Activated CD4-positive, alpha-beta T cell treated with anti-CD3 and anti-CD28 coated beads, Interleukin-2, amount 10 ng/mL, durations not matched to agents 7 days and 5 days (primary cell): ENCODE measurements around the gene ABCF3. TPM values are rescaled to one million over a fixed set of nuclear protein-coding genes. Genes with fewer than 3 reads are reported as not detected.

Source experiments
- CTCF ChIA-PET: fragments of 350-600 bp; sonication (Branson Sonifier 250); formaldehyde crosslinking; loops from one replicate; lab custom pipeline; 2021; ENCODE audit warnings: antibody characterized with exemption; lab: Charles Lee
- POLR2A ChIA-PET: fragments of 350-600 bp; sonication (Branson Sonifier 250); formaldehyde crosslinking; loops from one replicate; lab custom pipeline; 2021; ENCODE audit warnings: antibody characterized with exemption; lab: Charles Lee
- DNase-seq: peaks from one replicate; pipeline ENCODE4 v3.0.0-alpha.2; 2020
- H3K27ac Mint-ChIP-seq: one replicate; pipeline ENCODE4 v1.8.0; 2021; ENCODE audit warnings: mild to moderate bottlenecking, moderate library complexity, mixed read lengths
- H3K27me3 Mint-ChIP-seq: one replicate; pipeline ENCODE4 v1.8.0; 2021; ENCODE audit warnings: mixed read lengths
- H3K36me3 Mint-ChIP-seq: one replicate; pipeline ENCODE4 v1.8.0; 2021; ENCODE audit warnings: low read depth, mixed read lengths
- H3K4me1 Mint-ChIP-seq: one replicate; pipeline ENCODE4 v1.8.0; 2021; ENCODE audit warnings: mixed read lengths
- H3K4me3 Mint-ChIP-seq: one replicate; pipeline ENCODE4 v1.8.0; 2021; ENCODE audit warnings: mild to moderate bottlenecking, moderate library complexity, mixed read lengths
- H3K9me3 Mint-ChIP-seq: one replicate; pipeline ENCODE4 v1.8.0; 2021; ENCODE audit warnings: mixed read lengths
- total RNA-seq, 2 experiments: library from RNA; stranded (reverse); gene quantifications; one replicate each; pipeline ENCODE4 v1.2.3, GENCODE V29; 2021

The ABCF3 gene
- total RNA-seq, 2 experiments from 2014 or later = 62.2 to 64.4 TPM

GRCh38 chr3:184196536-184196935, 10.5 kb downstream of the ABCF3 start:
- no peaks in the 10 kb centered on the region for H3K9me3 Mint-ChIP-seq
- ChIA-PET POLR2A (no interaction called here), CTCF (interaction anchor here (1.1 to 1.2 kb wide), 2 partner anchors 13 to 15 kb away, joined by 3 read pairs; no protein-coding TSS in a partner anchor)
- peaks cover 18% of the 10 kb centered on the region for H3K36me3 Mint-ChIP-seq
- no peaks in the 10 kb centered on the region for H3K27me3 Mint-ChIP-seq
- no peak overlapping the region for H3K27ac Mint-ChIP-seq
- no peaks in the 10 kb centered on the region for H3K4me1 Mint-ChIP-seq
- no peak overlapping the region for H3K4me3 Mint-ChIP-seq
- DNase-seq = no peak

GRCh38 chr3:184198509-184198908, 12.5 kb downstream of the ABCF3 start:
- peaks cover 9% of the 10 kb centered on the region for H3K36me3 Mint-ChIP-seq
- H3K27ac Mint-ChIP-seq = no peak overlapping the region
- CTCF ChIA-PET = interaction anchor here (0.7 kb wide), 1 partner anchor 13 kb away, joined by 3 read pairs; no protein-coding TSS in a partner anchor
- no peaks in the 10 kb centered on the region for H3K27me3 Mint-ChIP-seq
- no peak for DNase-seq
- H3K9me3 Mint-ChIP-seq = no peaks in the 10 kb centered on the region
- no peaks in the 10 kb centered on the region for H3K4me1 Mint-ChIP-seq
- POLR2A ChIA-PET = no interaction called here
- H3K4me3 Mint-ChIP-seq = no peak overlapping the region

- Mint-ChIP-seq H3K9me3 (no peaks in the 10 kb centered on the region), H3K36me3 (no peaks in the 10 kb centered on the region), H3K4me1 (no peaks in the 10 kb centered on the region), H3K27ac (peak overlapping the region; percentile 57), H3K4me3 (no peak overlapping the region), H3K27me3 (no peaks in the 10 kb centered on the region)
- no peak for DNase-seq
- ChIA-PET POLR2A (no interaction called here), CTCF (no interaction called here)
Observed at GRCh38 chr3:184200825-184201224, 14.8 kb downstream of the ABCF3 start.

- Mint-ChIP-seq H3K4me3 (no peak overlapping the region), H3K9me3 (no peaks in the 10 kb centered on the region), H3K27ac (no peak overlapping the region), H3K4me1 (no peaks in the 10 kb centered on the region), H3K27me3 (peaks cover 11% of the 10 kb centered on the region), H3K36me3 (no peaks in the 10 kb centered on the region)
- no peak for DNase-seq
- CTCF ChIA-PET = interaction anchor here (0.7 to 1.5 kb wide), 4 partner anchors 10 to 87 kb away, joined by 3 to 4 read pairs (median 3); no protein-coding TSS in a partner anchor
- POLR2A ChIA-PET = no interaction called here
Observed at GRCh38 chr3:184203526-184203925, 17.5 kb downstream of the ABCF3 start.

GRCh38 chr3:184209146-184209923, 23.3 kb downstream of the ABCF3 start:
- Mint-ChIP-seq H3K27ac (no peak overlapping the region), H3K4me1 (no peaks in the 10 kb centered on the region), H3K9me3 (no peaks in the 10 kb centered on the region), H3K4me3 (no peak overlapping the region), H3K36me3 (no peaks in the 10 kb centered on the region), H3K27me3 (peaks cover 16% of the 10 kb centered on the region)
- ChIA-PET POLR2A (no interaction called here), CTCF (interaction anchor here (0.6 to 1.2 kb wide), 3 partner anchors 15 to 1646 kb away, joined by 3 read pairs; no protein-coding TSS in a partner anchor)
- DNase-seq = no peak

- POLR2A ChIA-PET = interaction anchor here (0.6 kb wide), 1 partner anchor 16 kb away, joined by 3 read pairs; no protein-coding TSS in a partner anchor
- DNase-seq = no peak
- no peaks in the 10 kb centered on the region for H3K4me1 Mint-ChIP-seq
- H3K27ac Mint-ChIP-seq = no peak overlapping the region
- no peaks in the 10 kb centered on the region for H3K36me3 Mint-ChIP-seq
- CTCF ChIA-PET = interaction anchor here (0.6 to 0.8 kb wide), 2 partner anchors 12 to 13 kb away, joined by 3 to 6 read pairs; no protein-coding TSS in a partner anchor
- H3K9me3 Mint-ChIP-seq = no peaks in the 10 kb centered on the region
- H3K27me3 Mint-ChIP-seq = peaks cover 16% of the 10 kb centered on the region
- H3K4me3 Mint-ChIP-seq = no peak overlapping the region
Observed at GRCh38 chr3:184211297-184211696, 25.3 kb downstream of the ABCF3 start.

- Mint-ChIP-seq H3K27ac (no peak overlapping the region), H3K36me3 (no peaks in the 10 kb centered on the region), H3K9me3 (no peaks in the 10 kb centered on the region), H3K27me3 (peaks cover 14% of the 10 kb centered on the region), H3K4me3 (no peak overlapping the region), H3K4me1 (no peaks in the 10 kb centered on the region)
- no peak for DNase-seq
- POLR2A ChIA-PET = interaction anchor here (0.6 kb wide), 1 partner anchor 16 kb away, joined by 3 read pairs; no protein-coding TSS in a partner anchor
- CTCF ChIA-PET = interaction anchor here (0.7 to 0.8 kb wide), 2 partner anchors 14 to 21 kb away, joined by 3 read pairs; no protein-coding TSS in a partner anchor
Observed at GRCh38 chr3:184211718-184212117, 25.7 kb downstream of the ABCF3 start.

GRCh38 chr3:184218814-184219213, 32.8 kb downstream of the ABCF3 start:
- Mint-ChIP-seq H3K27me3 (peaks cover 6% of the 10 kb centered on the region), H3K4me3 (no peak overlapping the region), H3K9me3 (no peaks in the 10 kb centered on the region), H3K27ac (no peak overlapping the region), H3K4me1 (no peaks in the 10 kb centered on the region), H3K36me3 (no peaks in the 10 kb centered on the region)
- ChIA-PET CTCF (interaction anchor here (0.6 to 0.8 kb wide), 2 partner anchors 9 to 42 kb away, joined by 3 to 4 read pairs; no protein-coding TSS in a partner anchor), POLR2A (no interaction called here)
- DNase-seq = no peak

GRCh38 chr3:184222521-184222920, 36.5 kb downstream of the ABCF3 start:
- H3K27me3 Mint-ChIP-seq = peaks cover 20% of the 10 kb centered on the region
- no peak for DNase-seq
- H3K4me1 Mint-ChIP-seq = no peaks in the 10 kb centered on the region
- POLR2A ChIA-PET = no interaction called here
- H3K36me3 Mint-ChIP-seq = no peaks in the 10 kb centered on the region
- no peaks in the 10 kb centered on the region for H3K9me3 Mint-ChIP-seq
- no peak overlapping the region for H3K27ac Mint-ChIP-seq
- no peak overlapping the region for H3K4me3 Mint-ChIP-seq
- CTCF ChIA-PET = no interaction called here

- Mint-ChIP-seq H3K4me1 (peaks cover 4% of the 10 kb centered on the region), H3K9me3 (no peaks in the 10 kb centered on the region), H3K27me3 (peaks cover 35% of the 10 kb centered on the region), H3K27ac (no peak overlapping the region), H3K36me3 (no peaks in the 10 kb centered on the region), H3K4me3 (no peak overlapping the region)
- no peak for DNase-seq
- ChIA-PET POLR2A (no interaction called here), CTCF (no interaction called here)
Observed at GRCh38 chr3:184223946-184224345, 37.9 kb downstream of the ABCF3 start.

- no peak overlapping the region for H3K27ac Mint-ChIP-seq
- no peak overlapping the region for H3K4me3 Mint-ChIP-seq
- H3K9me3 Mint-ChIP-seq = no peaks in the 10 kb centered on the region
- DNase-seq = peak; percentile 59
- peaks cover 10% of the 10 kb centered on the region for H3K4me1 Mint-ChIP-seq
- ChIA-PET POLR2A (no interaction called here), CTCF (interaction anchor here (0.7 to 3.1 kb wide), 17 partner anchors 9 to 329 kb away, joined by 3 to 16 read pairs (median 4); partner anchors contain the start of gene EEF1AKMT4)
- H3K27me3 Mint-ChIP-seq = peaks cover 56% of the 10 kb centered on the region
- H3K36me3 Mint-ChIP-seq = no peaks in the 10 kb centered on the region
Observed at GRCh38 chr3:184227481-184227935, 41.5 kb downstream of the ABCF3 start.

GRCh38 chr3:184228376-184229137, 42.6 kb downstream of the ABCF3 start:
- ChIA-PET CTCF (interaction anchor here (0.8 to 2.9 kb wide), 13 partner anchors 9 to 330 kb away, joined by 3 to 16 read pairs (median 4); partner anchors contain the start of gene ABCF3), POLR2A (interaction anchor here (0.6 kb wide), 1 partner anchor 77 kb away, joined by 3 read pairs; no protein-coding TSS in a partner anchor)
- H3K9me3 Mint-ChIP-seq = no peaks in the 10 kb centered on the region
- no peak for DNase-seq
- no peak overlapping the region for H3K27ac Mint-ChIP-seq
- H3K4me1 Mint-ChIP-seq = peaks cover 10% of the 10 kb centered on the region
- H3K27me3 Mint-ChIP-seq = peaks cover 57% of the 10 kb centered on the region
- H3K4me3 Mint-ChIP-seq = peak overlapping the region; percentile 50
- no peaks in the 10 kb centered on the region for H3K36me3 Mint-ChIP-seq
